ENCODE results near the gene EDA.
"Not testable (repeated sequence)": the region's sequence is repeated elsewhere in the genome, so short reads cannot be mapped to it uniquely, and the experiment has no call there.

EDA gene

GRCh38 chrX:69961365-69962072 lies 345.6 kb downstream of the EDA start:
- no peak for DNase-seq

- DNase-seq = no peak
Observed at GRCh38 chrX:69968950-69969349, 353.0 kb downstream of the EDA start.

GRCh38 chrX:69969460-69969859 lies 353.5 kb downstream of the EDA start:
- no peak for DNase-seq

GRCh38 chrX:69987691-69988090 lies 371.8 kb downstream of the EDA start:
- DNase-seq = no peak

- DNase-seq = no peak
Observed at GRCh38 chrX:69988955-69989394, 373.1 kb downstream of the EDA start.

- no peak for DNase-seq
Observed at GRCh38 chrX:69991685-69992084, 375.8 kb downstream of the EDA start.

- DNase-seq = no peak
Observed at GRCh38 chrX:69993494-69993893, 377.6 kb downstream of the EDA start.

- no peak for DNase-seq
Observed at GRCh38 chrX:69995362-69996112, 379.6 kb downstream of the EDA start.

GRCh38 chrX:69996113-69996468 lies 380.2 kb downstream of the EDA start:
- DNase-seq = no peak

- DNase-seq = not testable (repeated sequence)
Observed at GRCh38 chrX:69998299-69998698, 382.4 kb downstream of the EDA start.

GRCh38 chrX:70001269-70001668 lies 385.4 kb downstream of the EDA start:
- DNase-seq = no peak

- no peak for DNase-seq
Observed at GRCh38 chrX:70001708-70002341, 385.9 kb downstream of the EDA start.

- no peak for DNase-seq
Observed at GRCh38 chrX:70007946-70008345, 392.0 kb downstream of the EDA start.

GRCh38 chrX:70009049-70009448 lies 393.1 kb downstream of the EDA start:
- no peak for DNase-seq

GRCh38 chrX:70009970-70010369 lies 394.1 kb downstream of the EDA start:
- DNase-seq = no peak

- DNase-seq = no peak
Observed at GRCh38 chrX:70012756-70013155, 396.8 kb downstream of the EDA start.

GRCh38 chrX:70013466-70014381 lies 397.8 kb downstream of the EDA start:
- no peak for DNase-seq

- no peak for DNase-seq
Observed at GRCh38 chrX:70016513-70016912, 400.6 kb downstream of the EDA start.

GRCh38 chrX:70022616-70023015 lies 406.7 kb downstream of the EDA start:
- no peak for DNase-seq

- DNase-seq = no peak
Observed at GRCh38 chrX:70025464-70025863, 409.6 kb downstream of the EDA start.

- DNase-seq = no peak
Observed at GRCh38 chrX:70026112-70026850, 410.4 kb downstream of the EDA start.

GRCh38 chrX:70026851-70027200 lies 410.9 kb downstream of the EDA start:
- DNase-seq = no peak
